Measurements from ENCODE around the gene GMIP. TPM values are rescaled to one million over a fixed set of nuclear protein-coding genes. Genes with fewer than 3 reads are reported as not detected.
A peak's percentile ranks its signal among the peaks of the same experiment; 100 is the strongest.

GMIP gene
- total RNA-seq, 2 experiments from 2014 or later: 96.7 to 104 TPM

DNA sequence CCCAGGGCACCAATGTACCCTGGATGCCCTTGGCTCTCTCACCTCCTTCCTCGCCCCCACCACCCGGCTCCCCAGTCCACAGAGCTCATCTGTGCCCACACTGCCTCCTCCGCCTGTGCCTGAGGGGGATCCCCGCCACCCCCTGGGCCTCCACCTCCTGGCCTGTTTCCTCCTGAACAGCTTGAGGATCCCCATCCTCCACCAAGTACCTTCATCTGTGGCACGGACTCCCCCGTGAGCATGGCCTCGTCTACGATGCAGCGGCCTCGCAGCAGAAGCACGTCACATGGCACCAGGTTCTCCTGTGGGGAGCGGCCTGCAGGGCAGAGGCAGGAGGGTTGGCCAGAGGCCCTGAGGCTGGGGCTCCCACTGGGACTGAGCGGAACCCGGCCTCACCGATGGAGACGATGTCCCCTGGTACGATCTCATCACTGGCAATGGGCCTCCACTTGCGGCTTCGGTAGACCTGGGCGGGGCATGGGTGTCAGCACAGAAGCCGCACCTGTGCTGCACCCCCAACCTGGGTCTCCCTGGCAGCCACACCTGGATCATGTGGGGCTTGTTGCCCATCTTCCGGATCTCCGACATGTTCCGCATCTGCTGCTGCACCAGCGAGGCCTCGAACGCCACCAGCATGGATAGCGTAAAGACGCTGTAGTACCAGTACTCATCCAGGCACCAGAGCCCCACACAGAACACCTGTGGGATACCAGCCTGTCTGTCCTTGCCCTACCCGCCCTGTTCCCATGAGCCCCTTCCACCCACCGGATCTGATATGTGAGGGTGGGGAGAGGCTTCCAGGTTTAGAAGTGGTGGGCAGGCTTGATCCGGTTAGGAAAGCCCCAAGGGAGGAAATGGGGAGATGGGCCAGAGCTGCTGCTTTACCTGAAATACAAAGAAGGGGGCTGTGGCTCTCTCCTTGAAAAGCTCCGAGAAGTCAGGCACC lies 13.3 kb upstream of the GMIP start:
- H3K27me3 Mint-ChIP-seq (ENCODE audit: low read depth): no peaks in the 10 kb centered on the region
- ChIA-PET POLR2A (no interaction called here), CTCF (interaction anchor here (0.9 kb wide), 1 partner anchor 13 kb away, joined by 3 read pairs; no protein-coding TSS in a partner anchor)
- ATAC-seq (no peak), DNase-seq (no peak)
- no peak overlapping the region for H3K27ac Mint-ChIP-seq
- peaks cover 66% of the 10 kb centered on the region for H3K36me3 Mint-ChIP-seq (ENCODE audit: low read depth)
- H3K9me3 Mint-ChIP-seq (ENCODE audit: insufficient read depth): no peaks in the 10 kb centered on the region
- H3K4me3 Mint-ChIP-seq: no peak overlapping the region
- H3K4me1 Mint-ChIP-seq (ENCODE audit: low read depth): peaks cover 9% of the 10 kb centered on the region

GRCh38 chr19:19655641-19656343 lies 12.3 kb upstream of the GMIP start:
- no peak for DNase-seq
- no peak overlapping the region for H3K4me3 Mint-ChIP-seq
- H3K9me3 Mint-ChIP-seq (ENCODE audit: insufficient read depth): no peaks in the 10 kb centered on the region
- H3K4me1 Mint-ChIP-seq (ENCODE audit: low read depth): no peaks in the 10 kb centered on the region
- ATAC-seq: no peak
- POLR2A ChIA-PET: no interaction called here
- H3K27me3 Mint-ChIP-seq (ENCODE audit: low read depth): no peaks in the 10 kb centered on the region
- no peak overlapping the region for H3K27ac Mint-ChIP-seq
- peaks cover 63% of the 10 kb centered on the region for H3K36me3 Mint-ChIP-seq (ENCODE audit: low read depth)
- CTCF ChIA-PET: no interaction called here

DNA sequence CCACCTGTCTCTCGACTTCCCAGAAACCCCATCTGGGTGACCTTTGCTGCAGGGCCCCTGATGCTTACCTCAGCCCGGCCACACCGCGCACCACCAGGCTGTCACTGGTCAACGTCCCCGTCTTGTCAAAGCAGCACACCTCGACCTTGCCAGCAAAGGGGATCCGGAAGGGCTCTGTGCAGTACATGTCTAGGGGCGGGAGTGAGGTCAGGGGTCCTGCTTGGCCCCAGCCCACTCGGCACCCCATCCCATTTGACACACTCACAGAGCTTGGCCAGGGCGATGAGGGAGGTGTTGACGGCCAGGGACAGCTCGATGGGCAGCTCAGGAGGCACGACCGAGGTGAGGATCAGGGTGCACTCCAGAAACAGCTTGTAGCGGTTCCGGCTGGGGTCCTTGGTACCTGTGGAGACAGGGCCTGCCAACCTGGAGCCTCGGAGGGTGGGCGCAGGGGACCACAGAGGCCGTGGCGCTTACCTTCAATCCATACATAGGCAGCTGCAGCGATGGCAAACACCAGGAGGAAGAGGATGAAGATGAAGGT lies 11.7 kb upstream of the GMIP start:
- no peaks in the 10 kb centered on the region for H3K9me3 Mint-ChIP-seq (ENCODE audit: insufficient read depth)
- no peak overlapping the region for H3K4me3 Mint-ChIP-seq
- no peaks in the 10 kb centered on the region for H3K4me1 Mint-ChIP-seq (ENCODE audit: low read depth)
- ChIA-PET POLR2A (no interaction called here), CTCF (no interaction called here)
- DNase-seq (no peak), ATAC-seq (no peak)
- no peaks in the 10 kb centered on the region for H3K27me3 Mint-ChIP-seq (ENCODE audit: low read depth)
- peaks cover 66% of the 10 kb centered on the region for H3K36me3 Mint-ChIP-seq (ENCODE audit: low read depth)
- H3K27ac Mint-ChIP-seq: peak overlapping the region; percentile 28

- DNase-seq (no peak), ATAC-seq (no peak)
- ChIA-PET CTCF (no interaction called here), POLR2A (no interaction called here)
- Mint-ChIP-seq H3K9me3 (ENCODE audit: insufficient read depth) (no peaks in the 10 kb centered on the region), H3K27me3 (ENCODE audit: low read depth) (no peaks in the 10 kb centered on the region), H3K36me3 (ENCODE audit: low read depth) (peaks cover 67% of the 10 kb centered on the region), H3K4me1 (ENCODE audit: low read depth) (no peaks in the 10 kb centered on the region), H3K27ac (no peak overlapping the region), H3K4me3 (no peak overlapping the region)
Observed at GRCh38 chr19:19654441-19654840, 11.0 kb upstream of the GMIP start.

- no peaks in the 10 kb centered on the region for H3K4me1 Mint-ChIP-seq (ENCODE audit: low read depth)
- H3K27ac Mint-ChIP-seq: no peak overlapping the region
- DNase-seq: no peak
- POLR2A ChIA-PET: interaction anchor here (0.7 to 0.8 kb wide), 2 partner anchors 9 to 14 kb away, joined by 3 to 5 read pairs; no protein-coding TSS in a partner anchor
- CTCF ChIA-PET: no interaction called here
- no peak for ATAC-seq
- H3K36me3 Mint-ChIP-seq (ENCODE audit: low read depth): peaks cover 68% of the 10 kb centered on the region
- H3K27me3 Mint-ChIP-seq (ENCODE audit: low read depth): no peaks in the 10 kb centered on the region
- H3K4me3 Mint-ChIP-seq: no peak overlapping the region
- H3K9me3 Mint-ChIP-seq (ENCODE audit: insufficient read depth): no peaks in the 10 kb centered on the region
Observed at GRCh38 chr19:19653597-19654147, 10.2 kb upstream of the GMIP start.

GRCh38 chr19:19652482-19653295 lies 9.2 kb upstream of the GMIP start:
- no peaks in the 10 kb centered on the region for H3K27me3 Mint-ChIP-seq (ENCODE audit: low read depth)
- peak overlapping the region; percentile 21 for H3K27ac Mint-ChIP-seq
- CTCF ChIA-PET: interaction anchor here (1.6 kb wide), 1 partner anchor 121 kb away, joined by 7 read pairs; no protein-coding TSS in a partner anchor
- DNase-seq (no peak), ATAC-seq (no peak)
- POLR2A ChIA-PET: interaction anchor here (0.7 to 2.8 kb wide), 3 partner anchors 9 to 13 kb away, joined by 3 to 19 read pairs (median 3); partner anchors contain the start of genes ATP13A1 and GMIP
- H3K4me3 Mint-ChIP-seq: no peak overlapping the region
- H3K36me3 Mint-ChIP-seq (ENCODE audit: low read depth): peaks cover 65% of the 10 kb centered on the region
- no peaks in the 10 kb centered on the region for H3K9me3 Mint-ChIP-seq (ENCODE audit: insufficient read depth)
- no peaks in the 10 kb centered on the region for H3K4me1 Mint-ChIP-seq (ENCODE audit: low read depth)

DNA sequence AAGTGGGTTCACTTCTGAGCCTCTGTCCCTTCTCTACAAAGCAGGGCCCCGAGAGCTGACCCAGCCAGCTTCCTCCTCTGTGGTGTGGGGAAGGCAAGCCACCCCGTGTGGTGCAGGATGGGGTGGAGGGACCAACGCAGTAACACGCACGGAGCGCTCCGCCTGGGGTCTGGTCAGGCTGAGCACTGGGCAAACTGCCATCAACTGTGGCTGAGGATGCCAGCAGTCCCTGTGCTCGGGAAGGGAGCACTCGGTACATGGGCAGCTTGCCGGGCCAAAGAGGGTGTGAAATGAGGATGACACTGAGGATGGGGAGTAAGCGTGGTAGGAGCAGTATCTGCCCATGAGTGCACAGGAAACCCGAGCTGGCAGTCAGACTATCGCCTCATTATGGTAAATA lies 7.6 kb upstream of the GMIP start:
- Mint-ChIP-seq H3K27ac (no peak overlapping the region), H3K4me3 (no peak overlapping the region), H3K9me3 (ENCODE audit: insufficient read depth) (no peaks in the 10 kb centered on the region), H3K4me1 (ENCODE audit: low read depth) (no peaks in the 10 kb centered on the region), H3K27me3 (ENCODE audit: low read depth) (no peaks in the 10 kb centered on the region), H3K36me3 (ENCODE audit: low read depth) (peaks cover 58% of the 10 kb centered on the region)
- no peak for DNase-seq
- no peak for ATAC-seq
- ChIA-PET CTCF (interaction anchor here (1.0 to 1.6 kb wide), 2 partner anchors 73 to 119 kb away, joined by 3 to 7 read pairs; no protein-coding TSS in a partner anchor), POLR2A (interaction anchor here (1.3 to 2.8 kb wide), 3 partner anchors 11 to 22 kb away, joined by 3 to 19 read pairs (median 5); partner anchors contain the start of gene ATP13A1)

DNA sequence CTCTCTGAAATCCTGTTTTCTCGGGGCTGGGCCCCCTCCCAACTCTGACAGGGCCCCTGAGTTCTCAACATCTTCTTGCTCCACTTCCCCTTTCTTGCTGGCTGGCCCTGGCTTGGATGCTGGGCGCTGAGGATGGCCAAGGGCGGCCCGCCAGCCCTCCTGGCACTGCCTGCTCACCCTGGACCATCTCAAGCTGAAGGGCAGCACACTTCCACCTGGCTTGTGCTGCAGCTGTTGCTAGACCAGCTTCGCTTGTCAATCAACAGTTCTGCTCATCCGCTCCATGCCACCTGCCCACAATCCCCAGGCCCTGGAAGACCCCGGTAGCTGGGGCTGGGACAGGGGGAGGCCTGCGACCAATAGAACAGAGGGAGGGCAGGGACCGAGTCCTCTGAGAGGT lies 6.9 kb upstream of the GMIP start:
- H3K9me3 Mint-ChIP-seq (ENCODE audit: insufficient read depth): no peaks in the 10 kb centered on the region
- H3K4me3 Mint-ChIP-seq: no peak overlapping the region
- ATAC-seq (no peak), DNase-seq (no peak)
- no peak overlapping the region for H3K27ac Mint-ChIP-seq
- CTCF ChIA-PET: interaction anchor here (1.0 to 1.9 kb wide), 2 partner anchors 72 to 118 kb away, joined by 3 to 8 read pairs; no protein-coding TSS in a partner anchor
- POLR2A ChIA-PET: interaction anchor here (2.1 to 2.8 kb wide), 2 partner anchors 12 to 21 kb away, joined by 5 to 19 read pairs; partner anchors contain the start of gene ATP13A1
- no peaks in the 10 kb centered on the region for H3K27me3 Mint-ChIP-seq (ENCODE audit: low read depth)
- no peaks in the 10 kb centered on the region for H3K4me1 Mint-ChIP-seq (ENCODE audit: low read depth)
- H3K36me3 Mint-ChIP-seq (ENCODE audit: low read depth): peaks cover 57% of the 10 kb centered on the region

GRCh38 chr19:19649580-19649995 lies 6.1 kb upstream of the GMIP start:
- POLR2A ChIA-PET: interaction anchor here (1.3 to 2.1 kb wide), 2 partner anchors 21 to 589 kb away, joined by 3 to 5 read pairs; no protein-coding TSS in a partner anchor
- no peak overlapping the region for H3K27ac Mint-ChIP-seq
- no peaks in the 10 kb centered on the region for H3K4me1 Mint-ChIP-seq (ENCODE audit: low read depth)
- DNase-seq (no peak), ATAC-seq (peak; percentile 25)
- peaks cover 56% of the 10 kb centered on the region for H3K36me3 Mint-ChIP-seq (ENCODE audit: low read depth)
- CTCF ChIA-PET: interaction anchor here (1.9 kb wide), 1 partner anchor 118 kb away, joined by 8 read pairs; no protein-coding TSS in a partner anchor
- H3K4me3 Mint-ChIP-seq: no peak overlapping the region
- no peaks in the 10 kb centered on the region for H3K9me3 Mint-ChIP-seq (ENCODE audit: insufficient read depth)
- H3K27me3 Mint-ChIP-seq (ENCODE audit: low read depth): no peaks in the 10 kb centered on the region

DNA sequence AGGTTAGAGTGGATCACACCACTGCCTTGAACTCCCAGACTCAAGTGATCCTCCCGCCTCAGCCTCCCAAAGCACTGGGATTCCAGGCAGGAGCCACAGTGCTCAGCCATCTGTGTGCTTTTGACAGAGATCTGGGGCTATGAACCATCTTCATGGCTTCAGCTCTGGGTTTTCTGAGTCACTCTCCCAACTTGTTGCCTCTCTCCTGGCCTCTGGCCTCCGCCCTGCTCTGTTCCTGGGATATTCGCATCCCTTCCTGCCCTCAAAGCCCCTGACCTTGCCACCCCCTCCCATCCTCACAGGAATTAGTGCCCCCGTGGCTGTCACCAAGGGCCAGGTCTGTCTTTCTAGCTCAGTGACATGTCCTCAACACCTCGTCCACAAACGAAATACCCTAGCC lies 5.7 kb upstream of the GMIP start:
- CTCF ChIA-PET: interaction anchor here (1.9 kb wide), 1 partner anchor 117 kb away, joined by 8 read pairs; no protein-coding TSS in a partner anchor
- Mint-ChIP-seq H3K4me3 (no peak overlapping the region), H3K4me1 (ENCODE audit: low read depth) (no peaks in the 10 kb centered on the region), H3K9me3 (ENCODE audit: insufficient read depth) (no peaks in the 10 kb centered on the region), H3K36me3 (ENCODE audit: low read depth) (peaks cover 57% of the 10 kb centered on the region), H3K27ac (peak overlapping the region; percentile 52), H3K27me3 (ENCODE audit: low read depth) (no peaks in the 10 kb centered on the region)
- DNase-seq: no peak
- ATAC-seq: no peak
- POLR2A ChIA-PET: interaction anchor here (1.3 kb wide), 1 partner anchor 589 kb away, joined by 3 read pairs; no protein-coding TSS in a partner anchor
